Renal pelvis (tissue), 4 donors: ENCODE measurements around the gene PSEN2. TPM values are rescaled to one million over a fixed set of nuclear protein-coding genes. Genes with fewer than 3 reads are reported as not detected.

Experiments
- DNase-seq: peaks from one replicate; pipeline ENCODE4 v3.0.0-alpha.2; 2013
- polyA plus RNA-seq, 3 donors: library from polyadenylated mRNA; unstranded; fragments of 120-200 nt; gene quantifications; one replicate each; pipeline ENCODE4 v1.2.1, GENCODE V29; 2013; ENCODE audit not compliant: insufficient read length in 3 of 3

PSEN2 gene
- polyA plus RNA-seq, 3 donors = 15.7 to 20.8 (median 20.3) TPM

GRCh38 chr1:226884966-226885820 lies 14.8 kb downstream of the PSEN2 start:
- no peak for DNase-seq

DNA sequence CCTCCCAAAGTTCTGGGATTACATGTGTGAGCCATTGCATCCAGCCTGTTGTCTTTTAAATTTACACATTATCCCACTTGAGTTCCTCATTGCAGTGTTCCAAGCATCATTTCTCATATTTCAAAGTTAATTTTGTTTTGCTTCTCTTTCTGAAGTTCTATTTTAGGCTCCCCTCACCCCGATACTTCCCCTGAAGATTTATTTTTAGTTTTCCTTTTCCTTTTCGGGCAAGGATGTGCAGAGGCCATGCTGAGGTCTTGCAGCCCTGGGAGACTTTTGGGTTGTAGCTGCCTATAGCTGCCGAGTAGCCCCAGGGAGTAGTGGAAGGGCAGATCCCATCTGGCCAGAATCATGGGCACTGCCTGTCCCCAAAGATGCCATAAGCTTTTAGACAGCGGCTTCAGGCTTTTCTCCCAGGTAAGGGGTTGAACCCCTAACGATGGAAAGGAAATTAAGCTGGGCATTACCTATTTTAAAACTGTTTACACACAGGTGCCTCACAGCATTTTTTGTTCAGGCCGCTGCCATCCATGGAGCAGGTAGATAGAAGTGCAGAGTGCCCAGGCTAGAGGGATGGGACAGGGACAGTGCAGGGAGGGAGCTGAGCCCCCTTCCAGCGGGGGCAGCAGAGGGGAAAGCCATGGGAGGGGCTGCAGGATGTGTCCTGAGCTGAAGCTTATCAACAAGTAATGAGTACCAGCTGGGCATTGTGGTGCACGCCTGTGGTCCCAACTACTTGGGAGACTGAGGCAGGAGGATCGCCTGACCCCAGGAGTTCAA lies 15.9 kb downstream of the PSEN2 start:
- DNase-seq = no peak

DNA sequence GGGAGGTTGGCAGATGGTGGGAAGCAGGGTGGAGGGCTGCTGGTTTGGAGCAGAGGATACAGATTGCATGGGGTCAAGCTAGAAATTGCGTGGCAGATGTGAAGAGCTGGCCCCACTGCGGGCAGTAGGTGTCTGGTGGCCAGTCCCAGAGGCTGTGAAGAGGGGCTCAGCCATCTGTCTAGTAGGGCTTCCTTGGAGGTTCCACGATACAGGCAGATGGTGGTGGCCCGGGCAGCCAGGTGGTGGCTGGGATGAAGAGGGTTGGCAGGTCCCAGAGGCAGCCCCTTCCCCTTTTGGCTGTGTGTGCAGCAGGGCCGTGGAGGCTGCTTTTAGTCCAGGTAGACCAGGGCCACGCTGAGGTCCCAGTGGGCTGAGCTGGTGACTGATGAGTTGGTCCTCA lies 16.6 kb downstream of the PSEN2 start:
- DNase-seq = no peak

- DNase-seq = no peak
These were observed 17.6 kb downstream of the PSEN2 start for GRCh38 chr1:226888021-226888420.

GRCh38 chr1:226888816-226889215 lies 18.4 kb downstream of the PSEN2 start:
- no peak for DNase-seq

GRCh38 chr1:226889616-226890330 lies 19.4 kb downstream of the PSEN2 start:
- no peak for DNase-seq

DNA sequence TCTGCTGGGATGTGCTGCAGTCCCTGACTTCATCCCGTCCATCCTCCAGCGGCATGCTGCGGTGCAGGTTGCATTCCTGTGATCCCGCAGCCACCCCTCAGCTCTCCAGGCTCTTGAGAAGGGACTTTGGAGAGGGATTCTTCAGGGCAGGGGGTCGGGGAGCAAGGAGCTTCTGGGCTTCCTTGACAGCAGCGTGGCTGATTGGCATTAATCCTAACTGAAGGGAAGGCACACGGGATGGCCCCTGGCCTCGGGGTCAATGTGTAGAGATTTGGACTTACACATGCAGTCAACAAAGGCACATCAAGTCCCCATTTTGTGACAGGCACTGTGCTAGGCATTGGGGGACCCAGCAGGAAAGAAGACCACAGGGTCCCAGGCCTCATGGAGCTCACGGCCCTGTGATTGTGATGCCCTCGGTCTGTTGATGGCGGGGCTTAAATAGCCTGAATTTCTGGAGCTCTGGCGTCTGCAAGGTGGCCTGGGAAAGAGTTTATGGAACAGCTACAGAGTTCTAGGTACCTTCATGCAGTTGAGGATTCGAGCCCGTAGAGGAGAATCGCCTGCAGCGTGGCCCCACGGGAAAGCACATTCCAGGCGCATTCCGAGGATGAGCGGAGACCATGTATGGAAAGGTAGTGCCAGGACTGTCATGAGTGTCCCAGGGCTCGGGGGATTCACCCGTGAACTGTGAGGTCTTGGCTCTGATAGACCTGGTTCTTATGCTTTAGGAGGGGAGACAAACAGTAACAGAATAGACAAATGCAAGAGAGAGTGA lies 20.1 kb downstream of the PSEN2 start:
- no peak for DNase-seq

DNA sequence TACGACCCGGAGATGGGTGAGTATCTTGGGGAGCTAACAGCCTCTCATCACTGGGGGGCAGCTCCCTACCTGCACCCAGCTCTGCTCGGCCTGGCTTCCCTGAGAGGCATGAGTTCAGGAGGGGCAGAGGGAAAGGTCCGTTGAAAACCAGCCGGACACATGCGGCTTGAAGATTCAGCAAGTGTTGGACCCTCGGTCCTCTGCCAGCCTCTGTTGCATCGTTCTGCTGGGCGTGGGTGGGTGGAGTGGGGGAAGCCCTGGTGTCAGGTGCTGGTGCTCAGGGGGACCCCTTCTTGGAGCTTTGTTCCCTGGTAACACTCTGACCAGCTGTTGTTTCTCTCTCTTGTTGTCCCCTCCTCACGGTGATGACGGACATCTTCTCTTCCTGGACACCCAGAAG lies 20.9 kb downstream of the PSEN2 start:
- DNase-seq = no peak

DNA sequence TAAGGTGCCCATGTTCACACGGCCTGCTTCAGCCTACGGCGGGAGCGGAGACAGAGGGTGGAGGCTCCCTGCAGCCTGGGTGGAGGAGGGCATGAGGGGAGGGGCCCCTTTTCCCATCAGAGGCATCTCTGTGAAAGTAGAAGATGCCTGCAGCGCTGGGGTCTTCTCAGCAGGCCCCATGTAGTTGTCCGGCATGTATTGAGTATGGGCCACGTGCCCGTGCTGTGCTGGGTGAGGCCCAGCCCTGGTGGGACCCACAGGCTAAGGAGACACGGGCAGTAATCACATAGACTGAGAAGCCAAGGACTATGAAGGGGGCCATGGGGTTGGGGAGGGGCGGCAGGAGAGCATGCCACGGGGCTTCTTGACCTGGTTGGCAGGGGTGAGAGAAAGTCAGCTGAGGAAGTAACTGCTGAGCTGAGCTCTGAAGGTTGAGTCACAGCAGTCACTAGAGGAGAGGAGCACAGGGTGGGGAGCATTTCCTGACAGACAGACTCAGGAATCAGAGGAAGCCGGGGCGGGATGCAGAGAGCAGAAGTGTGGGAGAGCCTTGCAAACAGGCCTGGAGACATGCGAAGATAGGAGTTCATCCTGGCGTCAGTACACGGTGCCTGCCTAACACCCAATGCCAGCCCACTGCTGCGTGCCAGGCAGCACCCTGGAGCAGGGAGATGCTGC lies 21.6 kb downstream of the PSEN2 start:
- DNase-seq = no peak

GRCh38 chr1:226892524-226892875 lies 22.1 kb downstream of the PSEN2 start:
- no peak for DNase-seq

DNA sequence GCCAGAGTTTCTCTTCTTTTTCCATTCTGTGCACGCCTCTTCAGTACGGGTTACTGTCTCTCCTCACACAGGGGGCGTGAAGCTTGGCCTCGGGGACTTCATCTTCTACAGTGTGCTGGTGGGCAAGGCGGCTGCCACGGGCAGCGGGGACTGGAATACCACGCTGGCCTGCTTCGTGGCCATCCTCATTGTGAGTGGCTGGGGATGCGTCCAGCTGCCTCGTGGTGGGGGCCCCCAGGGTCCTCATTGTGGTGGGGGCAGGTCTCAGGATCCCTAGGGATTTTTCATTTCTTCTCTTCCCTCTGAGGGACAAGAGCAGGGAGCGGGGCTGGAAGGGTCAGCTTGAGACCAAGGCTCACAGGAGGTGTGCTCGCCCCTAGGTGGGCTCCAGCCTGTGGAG lies 23.5 kb downstream of the PSEN2 start:
- DNase-seq = no peak

DNA sequence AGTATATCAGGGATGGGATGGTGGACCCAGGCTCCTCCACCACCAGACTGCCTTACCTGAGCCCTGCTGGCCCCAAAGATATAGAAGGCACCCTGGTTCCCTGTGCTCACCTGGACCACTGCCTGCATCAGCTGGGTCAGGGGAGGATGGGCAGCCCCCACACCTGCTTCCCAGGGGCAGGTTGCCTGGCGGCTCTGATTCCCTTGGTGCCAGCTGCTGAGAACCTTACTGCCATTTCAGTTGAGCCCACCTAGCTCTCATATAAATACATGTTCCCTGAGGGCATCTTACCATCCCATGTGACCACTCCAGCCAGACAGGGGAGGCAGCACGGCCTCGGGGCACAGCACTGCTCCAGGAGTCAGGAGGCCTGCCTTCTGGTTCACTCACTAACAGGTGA lies 24.4 kb downstream of the PSEN2 start:
- no peak for DNase-seq

DNA sequence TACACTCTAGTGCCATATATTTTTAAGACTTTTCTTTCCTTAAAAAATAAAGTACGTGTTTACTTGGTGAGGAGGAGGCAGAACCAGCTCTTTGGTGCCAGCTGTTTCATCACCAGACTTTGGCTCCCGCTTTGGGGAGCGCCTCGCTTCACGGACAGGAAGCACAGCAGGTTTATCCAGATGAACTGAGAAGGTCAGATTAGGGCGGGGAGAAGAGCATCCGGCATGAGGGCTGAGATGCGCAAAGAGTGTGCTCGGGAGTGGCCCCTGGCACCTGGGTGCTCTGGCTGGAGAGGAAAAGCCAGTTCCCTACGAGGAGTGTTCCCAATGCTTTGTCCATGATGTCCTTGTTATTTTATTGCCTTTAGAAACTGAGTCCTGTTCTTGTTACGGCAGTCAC lies 25.2 kb downstream of the PSEN2 start:
- DNase-seq = no peak

- no peak for DNase-seq
These were observed 27.8 kb downstream of the PSEN2 start for GRCh38 chr1:226898246-226898645.

DNA sequence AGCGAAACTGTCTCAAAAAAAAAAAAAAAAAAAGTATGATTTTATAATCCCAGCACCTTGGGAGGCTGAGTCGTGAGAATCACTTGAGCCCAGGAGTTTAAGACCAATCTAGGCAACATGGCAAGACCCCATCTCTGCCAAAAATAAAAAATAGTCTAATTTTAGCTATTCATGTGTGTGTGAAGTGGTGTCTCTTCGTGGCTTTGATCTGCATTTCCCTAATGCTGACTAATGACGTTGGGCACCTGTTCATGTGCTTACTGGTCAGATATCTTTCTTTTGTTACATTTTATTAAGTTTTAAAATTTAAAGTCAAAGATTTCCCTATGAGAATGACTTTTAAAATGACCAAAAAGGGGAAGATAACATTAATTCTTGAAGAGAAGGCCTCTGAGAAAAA lies 31.0 kb downstream of the PSEN2 start:
- DNase-seq = no peak

- no peak for DNase-seq
These were observed 32.2 kb downstream of the PSEN2 start for GRCh38 chr1:226902601-226903000.

DNA sequence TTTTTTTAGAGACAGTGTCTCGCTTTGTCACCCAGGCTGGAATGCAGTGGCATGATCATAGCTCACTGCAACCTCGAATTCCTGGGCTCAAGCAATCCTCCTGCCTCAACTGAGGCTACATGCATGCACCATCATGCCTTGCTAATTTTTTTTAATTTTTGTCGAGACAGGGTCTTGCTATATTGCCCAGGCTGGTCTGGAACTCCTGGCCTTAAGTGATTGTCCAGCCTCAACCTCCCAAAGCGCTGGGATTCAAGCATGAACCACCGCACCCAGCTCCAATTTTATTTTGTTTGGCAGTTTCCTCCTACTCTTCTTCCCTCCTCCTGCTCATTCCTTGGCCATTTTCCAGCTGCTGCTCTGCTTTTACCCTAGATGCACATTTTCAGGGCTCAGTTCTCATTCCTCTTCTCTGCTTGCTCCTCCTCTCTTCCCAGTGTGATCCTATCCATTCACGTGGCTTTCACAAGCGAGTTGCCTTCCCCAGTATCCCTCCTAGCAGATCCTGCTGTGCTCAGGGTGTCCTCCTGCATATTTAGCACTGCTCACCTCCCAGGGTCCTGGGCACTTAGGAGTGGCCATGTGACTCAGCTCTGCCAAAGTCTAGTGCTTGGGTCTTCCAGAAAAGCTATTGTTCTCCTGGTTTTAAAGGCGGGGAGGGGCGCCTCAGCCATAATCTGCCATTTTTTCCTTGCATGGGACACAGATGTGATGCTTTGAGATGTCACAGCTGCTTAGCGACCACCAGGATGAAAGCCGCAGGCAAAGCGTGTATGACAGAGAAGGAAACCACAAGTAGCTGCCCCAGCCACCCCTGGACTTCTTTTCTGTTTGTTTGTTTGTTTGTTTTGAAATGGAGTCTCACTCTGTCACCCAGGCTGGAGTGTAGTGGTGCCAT lies 33.7 kb downstream of the PSEN2 start:
- peak; percentile 74 for DNase-seq

GRCh38 chr1:226904772-226905171 lies 34.4 kb downstream of the PSEN2 start:
- DNase-seq = no peak

DNA sequence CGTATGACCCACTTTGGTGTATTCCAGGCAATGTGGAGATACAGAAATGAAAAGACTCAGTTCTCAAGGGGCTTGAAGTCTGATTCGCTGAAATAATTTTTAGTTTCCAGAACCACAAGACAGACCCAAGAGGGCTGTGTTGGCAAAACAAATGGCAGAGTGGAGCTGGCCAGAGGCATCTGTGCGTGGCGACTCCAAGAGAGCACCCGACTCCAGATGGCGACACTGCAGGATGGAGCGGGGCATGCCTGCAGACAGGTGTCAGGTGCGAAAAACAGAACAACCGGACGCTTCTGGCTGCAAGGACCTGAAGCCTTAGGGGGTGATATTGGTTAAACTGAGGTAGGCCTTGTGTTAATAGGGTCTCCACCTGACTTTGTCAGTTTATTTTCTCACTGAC lies 38.0 kb downstream of the PSEN2 start:
- no peak for DNase-seq

DNA sequence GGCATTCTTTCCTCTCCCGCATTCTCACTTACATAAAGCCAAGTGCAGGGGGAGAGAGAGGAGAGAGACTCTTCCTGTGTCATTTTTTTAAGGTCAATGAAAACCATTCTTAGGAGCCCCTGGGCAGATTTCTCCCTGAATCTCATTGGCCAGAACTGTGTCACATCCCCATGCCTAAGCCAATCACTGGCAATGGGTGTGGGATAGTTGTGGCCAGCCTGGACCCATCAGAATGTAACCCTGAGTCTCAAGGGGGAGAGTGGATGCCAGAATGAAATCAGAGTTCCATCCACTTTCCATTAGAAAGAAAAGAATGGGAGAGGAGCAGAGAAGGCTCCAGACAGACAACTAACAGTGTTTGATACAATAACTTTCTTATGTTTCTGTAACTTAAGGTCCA lies 38.5 kb downstream of the PSEN2 start:
- no peak for DNase-seq
